ENCODE measurements around the gene HTRA2.

DNA sequence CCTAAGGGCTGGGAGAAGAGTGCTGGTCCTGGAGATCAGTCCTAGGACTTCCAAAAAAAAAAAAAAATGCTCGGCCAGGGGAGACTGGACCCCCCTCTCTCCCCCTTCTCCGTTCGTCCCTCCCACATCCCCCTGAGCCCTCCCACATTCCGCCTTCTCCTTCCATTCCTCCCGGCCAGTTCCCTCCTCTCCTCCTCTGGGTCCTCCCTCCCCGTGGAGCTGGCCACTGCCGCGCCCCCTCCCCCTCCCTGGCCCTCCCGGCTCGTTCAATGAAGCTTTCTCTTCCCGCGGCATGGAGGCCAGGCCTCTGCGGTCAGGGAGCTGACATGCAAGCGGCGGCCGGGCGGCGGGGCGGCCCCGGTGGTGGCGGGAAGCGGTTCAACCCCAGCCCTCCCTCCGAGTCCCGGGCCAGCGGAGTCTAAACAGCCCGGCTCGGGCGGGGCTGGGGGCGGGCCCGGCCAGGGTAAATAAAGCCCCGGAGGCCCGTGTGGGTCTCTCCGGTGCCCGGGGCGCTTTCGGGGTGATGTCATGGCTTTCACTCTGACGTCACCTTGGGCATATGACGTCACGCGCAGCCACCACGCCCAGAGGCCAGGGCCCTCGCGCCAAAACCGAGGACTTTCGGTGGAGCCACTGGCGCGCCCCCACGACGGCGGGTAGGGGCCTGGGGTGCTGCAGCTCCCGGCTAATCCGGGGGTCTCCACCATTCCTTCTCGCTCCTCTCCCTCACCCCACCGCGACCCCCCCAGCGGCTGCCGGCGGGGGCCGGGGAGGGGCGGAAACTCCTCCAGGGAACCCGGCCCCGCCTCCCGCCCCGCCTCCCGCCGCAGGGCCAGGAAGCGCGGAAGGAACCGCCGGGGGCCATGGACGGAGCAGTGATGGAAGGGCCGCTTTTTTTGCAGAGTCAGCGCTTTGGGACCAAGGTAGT is 24.4 kb downstream of the HTRA2 start, which contains the start of the genes DOK1 and LOXL3:
- TF ChIP-seq CTCF (IDR thresholded peaks at IDR 0.05 in 2 of 3, conservative IDR thresholded peaks at IDR 0.05 in 1 of 3; ENCODE audit: insufficient read depth in 2 of 3, low read depth in 1 of 3, low read length in 3 of 3) (peak in 1 of 3 experiments; percentile 8; a peak in 1 of 6 replicates), ZSCAN32 (CRISPR knock-in tag; IDR thresholded peaks at IDR 0.05) (no peak), ADNP (tag; IDR thresholded peaks at IDR 0.05) (no peak), OTX1 (CRISPR knock-in tag; IDR thresholded peaks at IDR 0.05) (no peak), RFX5 (IDR thresholded peaks at IDR 0.05; ENCODE audit: low read depth, low read length) (peak; percentile 55; the same call in 1 of the 2 replicates), ZNF311 (CRISPR knock-in tag; IDR thresholded peaks at IDR 0.05) (no peak), SIN3A (IDR thresholded peaks at IDR 0.05; ENCODE audit: borderline replicate concordance in 2 of 2, control insufficient read depth in 1 of 2, low read depth in 2 of 2, low read length in 2 of 2) (peak in 1 of 2 experiments; percentile 56; a peak in 1 of 4 replicates), ZNF740 (CRISPR knock-in tag; IDR thresholded peaks at IDR 0.05) (peak; percentile 68; the same call in 1 of the 2 replicates), ZNF740 (tag; IDR thresholded peaks at IDR 0.05) (no peak; a peak in 1 of 4 replicates), CREB1 (IDR thresholded peaks at IDR 0.05) (peak; percentile 100), CREB1 (CRISPR knock-in tag; IDR thresholded peaks at IDR 0.05) (peak; percentile 98), ZNF785 (CRISPR knock-in tag; IDR thresholded peaks at IDR 0.05) (no peak), CREM (IDR thresholded peaks at IDR 0.05; ENCODE audit: low read depth) (peak; percentile 99), TAF1 (IDR thresholded peaks at IDR 0.05; ENCODE audit: control insufficient read depth, extremely low read depth, insufficient read depth, low read length, severe bottlenecking) (no peak), EP300 (IDR thresholded peaks at IDR 0.05; ENCODE audit: low read length) (0 out of 2 replicates have a peak, but pooled peaks have one; percentile 10)
- TF ChIP-seq, protein P1, sequence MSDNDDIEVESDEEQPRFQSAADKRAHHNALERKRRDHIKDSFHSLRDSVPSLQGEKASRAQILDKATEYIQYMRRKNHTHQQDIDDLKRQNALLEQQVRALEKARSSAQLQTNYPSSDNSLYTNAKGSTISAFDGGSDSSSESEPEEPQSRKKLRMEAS (CRISPR knock-in tag; IDR thresholded peaks at IDR 0.05), result no peak; the same call in 1 of the 2 replicates

Measured in K562 (cell line).